K562 (cell line): ENCODE measurements around the gene PPM1E. TPM values are rescaled to one million over a fixed set of nuclear protein-coding genes. Genes with fewer than 3 reads are reported as not detected.

Source experiments
- ARNT ChIP-seq, 2 experiments: fragments of 450-650 bp; IDR thresholded peaks; 2 replicates each; pipeline ENCODE4 v1.6.1; 2016; ENCODE audit warnings: mild to moderate bottlenecking in 1 of 2
- CBFA2T2 ChIP-seq: fragments of 450-650 bp; conservative IDR thresholded peaks from 2 replicates; pipeline ENCODE4 v1.6.1; 2017; ENCODE audit warnings: mild to moderate bottlenecking
- DACH1 ChIP-seq: fragments of 450-650 bp; IDR thresholded peaks from 2 replicates; pipeline ENCODE4 v1.6.1; 2018; ENCODE audit not compliant: partially characterized antibody
- DMBX1 ChIP-seq: fragments of 250-450 bp; sonication (Bioruptor Pico); IDR thresholded peaks from 2 replicates; pipeline ENCODE4 v1.8.0; 2022; ENCODE audit warnings: inconsistent platforms, mild to moderate bottlenecking, moderate library complexity, borderline replicate concordance
- HDAC8 ChIP-seq: fragments of 450-650 bp; IDR thresholded peaks from 2 replicates; pipeline ENCODE4 v1.6.1; 2016; ENCODE audit warnings: mild to moderate bottlenecking, missing genetic modification characterization, moderate library complexity, missing compliant biosample characterization
- HDGF ChIP-seq: fragments of 450-650 bp; IDR thresholded peaks from 2 replicates; pipeline ENCODE4 v1.6.1; 2016
- MECOM ChIP-seq: fragments of 250-450 bp; sonication (Bioruptor Pico); IDR thresholded peaks from 2 replicates; pipeline ENCODE4 v1.8.0; 2022; ENCODE audit warnings: inconsistent platforms
- NCOA4 ChIP-seq: fragments of 450-650 bp; IDR thresholded peaks from 2 replicates; pipeline ENCODE4 v1.6.1; 2018; ENCODE audit warnings: mild to moderate bottlenecking; ENCODE audit not compliant: partially characterized antibody
- XRCC5 ChIP-seq: fragments of 200-400 bp; formaldehyde crosslinking; IDR thresholded peaks from 2 replicates; pipeline ENCODE4 v1.6.1; 2017; ENCODE audit warnings: low read depth, mild to moderate bottlenecking, low read length
- ZC3H11A ChIP-seq: IDR thresholded peaks from 2 replicates; pipeline ENCODE4 v1.6.1; 2012; ENCODE audit warnings: low read depth, low read length, improper control_type of control experiment
- ZNF311 ChIP-seq: fragments of 250-450 bp; sonication (Bioruptor Pico); IDR thresholded peaks from 2 replicates; pipeline ENCODE4 v1.4.0; 2020; ENCODE audit warnings: mild to moderate bottlenecking, moderate library complexity
- ZNF408 ChIP-seq: fragments of 250-450 bp; sonication (Bioruptor Pico); IDR thresholded peaks from 2 replicates; pipeline ENCODE4 v1.4.0; 2020; ENCODE audit warnings: low read depth, mild to moderate bottlenecking, moderate library complexity
- ZNF79 ChIP-seq: fragments of 250-450 bp; sonication (Bioruptor Pico); IDR thresholded peaks from 2 replicates; pipeline ENCODE4 v1.4.0; 2020; ENCODE audit warnings: low read depth, mild to moderate bottlenecking, moderate library complexity
- polyA plus RNA-seq, 8 experiments: library from polyadenylated mRNA; depleted of rRNA in 4 of 8; stranded (reverse) in 5 of 8; unstranded in 3 of 8; fragments of >200 nt; fragmentation: Nextera tagmentation in 2 of 8; fragmentation: Illumina TruSeq in 1 of 8; extraction: Ambion mirVana in 2 of 8; extraction: Trizol in 1 of 8; gene quantifications; 2 replicates each; pipeline versions ENCODE4 v1.2.1 to v1.2.3, GENCODE V29; 2011 to 2014; ENCODE audit warnings: inconsistent platforms in 1 of 8, missing spikeins in 1 of 8
- total RNA-seq, 7 experiments: library from RNA; depleted of rRNA in 6 of 7; stranded (reverse); fragments of >200 nt in 6 of 7; fragmentation: Illumina TruSeq in 2 of 7; extraction: Trizol in 2 of 7; gene quantifications; 2 replicates each; pipeline versions ENCODE4 v1.2.1 to v1.2.3, GENCODE V29; 2011 to 2021; ENCODE audit warnings: low replicate concordance in 1 of 7
- TF ChIP-seq, protein P1 (sequence below), 2 experiments: fragments of 450-650 bp in 1 of 2; sonication (generic) in 1 of 2; formaldehyde crosslinking in 1 of 2; IDR thresholded peaks; 2 replicates each; pipeline versions ENCODE4 v1.7.1 to v1.9.0; 2016 to 2022; ENCODE audit warnings: inconsistent platforms in 1 of 2, mild to moderate bottlenecking in 1 of 2, missing genetic modification reagents in 1 of 2
- TF ChIP-seq, protein P2 (sequence below): fragments of 250-450 bp; sonication (Bioruptor Pico); IDR thresholded peaks from 2 replicates; pipeline ENCODE4 v1.8.0; 2021; ENCODE audit warnings: moderate library complexity, mild to moderate bottlenecking, inconsistent platforms
- TF ChIP-seq, protein P3 (sequence below): fragments of 450-650 bp; IDR thresholded peaks from one replicate; pipeline ENCODE4 v1.6.1; 2018; ENCODE audit warnings: mild to moderate bottlenecking, moderate library complexity; ENCODE audit not compliant: partially characterized antibody

The PPM1E gene
- total and polyA plus RNA-seq, 9 of the 15 experiments (the other 6 are each of a cell fraction or from before 2014, with no cell fraction given), result 1.0 to 5.7 (median 4.7) TPM

DNA sequence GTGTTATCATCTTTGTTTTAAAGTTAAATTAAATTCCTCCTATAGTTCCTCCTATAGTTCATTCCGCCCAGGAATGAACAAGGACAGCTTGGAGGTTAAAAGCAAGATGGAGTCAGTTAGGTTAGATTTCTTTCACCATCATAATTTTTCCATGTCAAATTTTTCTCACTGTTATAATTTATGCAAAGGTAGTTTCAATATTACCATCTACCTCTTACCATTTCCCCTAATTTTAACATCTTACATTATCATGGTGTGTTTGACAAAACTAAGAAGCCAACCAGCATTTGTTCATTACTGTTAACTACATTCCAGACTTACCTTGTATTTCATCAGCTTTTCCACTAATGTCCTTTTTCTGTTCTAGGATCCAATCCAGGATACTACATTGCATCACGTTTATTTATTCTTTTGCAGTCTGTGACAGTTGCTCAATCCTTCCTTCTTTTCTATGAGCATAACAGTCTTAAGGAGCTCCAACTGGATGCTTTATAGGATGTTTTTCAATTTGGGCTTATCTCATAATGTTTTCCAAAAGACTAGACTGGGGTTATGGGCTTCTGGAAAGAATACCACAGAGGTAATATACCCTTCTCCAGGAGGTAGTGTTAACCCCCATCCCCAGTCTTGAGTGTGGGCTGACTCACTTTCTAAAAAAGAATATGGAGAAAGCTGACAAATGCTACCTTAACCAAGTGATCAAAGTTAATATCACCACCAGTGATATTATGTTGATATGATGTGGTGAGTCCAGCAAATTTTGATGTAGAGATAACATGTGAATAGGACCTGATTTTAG is 158.5 kb downstream of the PPM1E start (continued):
- TF ChIP-seq, protein P1, sequence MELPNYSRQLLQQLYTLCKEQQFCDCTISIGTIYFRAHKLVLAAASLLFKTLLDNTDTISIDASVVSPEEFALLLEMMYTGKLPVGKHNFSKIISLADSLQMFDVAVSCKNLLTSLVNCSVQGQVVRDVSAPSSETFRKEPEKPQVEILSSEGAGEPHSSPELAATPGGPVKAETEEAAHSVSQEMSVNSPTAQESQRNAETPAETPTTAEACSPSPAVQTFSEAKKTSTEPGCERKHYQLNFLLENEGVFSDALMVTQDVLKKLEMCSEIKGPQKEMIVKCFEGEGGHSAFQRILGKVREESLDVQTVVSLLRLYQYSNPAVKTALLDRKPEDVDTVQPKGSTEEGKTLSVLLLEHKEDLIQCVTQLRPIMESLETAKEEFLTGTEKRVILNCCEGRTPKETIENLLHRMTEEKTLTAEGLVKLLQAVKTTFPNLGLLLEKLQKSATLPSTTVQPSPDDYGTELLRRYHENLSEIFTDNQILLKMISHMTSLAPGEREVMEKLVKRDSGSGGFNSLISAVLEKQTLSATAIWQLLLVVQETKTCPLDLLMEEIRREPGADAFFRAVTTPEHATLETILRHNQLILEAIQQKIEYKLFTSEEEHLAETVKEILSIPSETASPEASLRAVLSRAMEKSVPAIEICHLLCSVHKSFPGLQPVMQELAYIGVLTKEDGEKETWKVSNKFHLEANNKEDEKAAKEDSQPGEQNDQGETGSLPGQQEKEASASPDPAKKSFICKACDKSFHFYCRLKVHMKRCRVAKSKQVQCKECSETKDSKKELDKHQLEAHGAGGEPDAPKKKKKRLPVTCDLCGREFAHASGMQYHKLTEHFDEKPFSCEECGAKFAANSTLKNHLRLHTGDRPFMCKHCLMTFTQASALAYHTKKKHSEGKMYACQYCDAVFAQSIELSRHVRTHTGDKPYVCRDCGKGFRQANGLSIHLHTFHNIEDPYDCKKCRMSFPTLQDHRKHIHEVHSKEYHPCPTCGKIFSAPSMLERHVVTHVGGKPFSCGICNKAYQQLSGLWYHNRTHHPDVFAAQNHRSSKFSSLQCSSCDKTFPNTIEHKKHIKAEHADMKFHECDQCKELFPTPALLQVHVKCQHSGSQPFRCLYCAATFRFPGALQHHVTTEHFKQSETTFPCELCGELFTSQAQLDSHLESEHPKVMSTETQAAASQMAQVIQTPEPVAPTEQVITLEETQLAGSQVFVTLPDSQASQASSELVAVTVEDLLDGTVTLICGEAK (IDR thresholded peaks at IDR 0.05), result no peak
- TF ChIP-seq, protein P1 (CRISPR knock-in tag; IDR thresholded peaks at IDR 0.05), result no peak
- TF ChIP-seq ZNF79 (CRISPR knock-in tag), result 0 out of 2 replicates have a peak, but pooled peaks have one; percentile 12
- peak; percentile 74 for TF ChIP-seq MECOM
- no peak for TF ChIP-seq CBFA2T2
- peak; percentile 81; the same call in 1 of the 2 replicates for TF ChIP-seq DMBX1 (CRISPR knock-in tag)
- TF ChIP-seq HDAC8 (tag), result 0 out of 2 replicates have a peak, but pooled peaks have one; percentile 51
- TF ChIP-seq HDGF, result no peak
- TF ChIP-seq, protein P2, sequence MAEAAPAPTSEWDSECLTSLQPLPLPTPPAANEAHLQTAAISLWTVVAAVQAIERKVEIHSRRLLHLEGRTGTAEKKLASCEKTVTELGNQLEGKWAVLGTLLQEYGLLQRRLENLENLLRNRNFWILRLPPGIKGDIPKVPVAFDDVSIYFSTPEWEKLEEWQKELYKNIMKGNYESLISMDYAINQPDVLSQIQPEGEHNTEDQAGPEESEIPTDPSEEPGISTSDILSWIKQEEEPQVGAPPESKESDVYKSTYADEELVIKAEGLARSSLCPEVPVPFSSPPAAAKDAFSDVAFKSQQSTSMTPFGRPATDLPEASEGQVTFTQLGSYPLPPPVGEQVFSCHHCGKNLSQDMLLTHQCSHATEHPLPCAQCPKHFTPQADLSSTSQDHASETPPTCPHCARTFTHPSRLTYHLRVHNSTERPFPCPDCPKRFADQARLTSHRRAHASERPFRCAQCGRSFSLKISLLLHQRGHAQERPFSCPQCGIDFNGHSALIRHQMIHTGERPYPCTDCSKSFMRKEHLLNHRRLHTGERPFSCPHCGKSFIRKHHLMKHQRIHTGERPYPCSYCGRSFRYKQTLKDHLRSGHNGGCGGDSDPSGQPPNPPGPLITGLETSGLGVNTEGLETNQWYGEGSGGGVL (CRISPR knock-in tag), result no peak
- TF ChIP-seq ARNT (IDR thresholded peaks at IDR 0.05), result no peak
- no peak for TF ChIP-seq NCOA4
- TF ChIP-seq ZNF311 (CRISPR knock-in tag), result peak; percentile 74
- no peak for TF ChIP-seq XRCC5
- TF ChIP-seq ZNF408 (CRISPR knock-in tag), result no peak
- no peak for TF ChIP-seq DACH1
- TF ChIP-seq, protein P3, sequence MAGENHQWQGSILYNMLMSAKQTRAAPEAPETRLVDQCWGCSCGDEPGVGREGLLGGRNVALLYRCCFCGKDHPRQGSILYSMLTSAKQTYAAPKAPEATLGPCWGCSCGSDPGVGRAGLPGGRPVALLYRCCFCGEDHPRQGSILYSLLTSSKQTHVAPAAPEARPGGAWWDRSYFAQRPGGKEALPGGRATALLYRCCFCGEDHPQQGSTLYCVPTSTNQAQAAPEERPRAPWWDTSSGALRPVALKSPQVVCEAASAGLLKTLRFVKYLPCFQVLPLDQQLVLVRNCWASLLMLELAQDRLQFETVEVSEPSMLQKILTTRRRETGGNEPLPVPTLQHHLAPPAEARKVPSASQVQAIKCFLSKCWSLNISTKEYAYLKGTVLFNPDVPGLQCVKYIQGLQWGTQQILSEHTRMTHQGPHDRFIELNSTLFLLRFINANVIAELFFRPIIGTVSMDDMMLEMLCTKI, result no peak
- no peak for TF ChIP-seq ZC3H11A
